Middle frontal gyrus (tissue), 1 donor: Measurements from ENCODE around the gene MTMR12.
"Not testable (repeated sequence)": the region's sequence is repeated elsewhere in the genome, so short reads cannot be mapped to it uniquely, and the experiment has no call there.

Experiments
- DNase-seq: peaks from one replicate; pipeline ENCODE4 v3.0.0-alpha.2; 2015; ENCODE audit warnings: low spot score; ENCODE audit errors: extremely low spot score

Gene MTMR12

DNA sequence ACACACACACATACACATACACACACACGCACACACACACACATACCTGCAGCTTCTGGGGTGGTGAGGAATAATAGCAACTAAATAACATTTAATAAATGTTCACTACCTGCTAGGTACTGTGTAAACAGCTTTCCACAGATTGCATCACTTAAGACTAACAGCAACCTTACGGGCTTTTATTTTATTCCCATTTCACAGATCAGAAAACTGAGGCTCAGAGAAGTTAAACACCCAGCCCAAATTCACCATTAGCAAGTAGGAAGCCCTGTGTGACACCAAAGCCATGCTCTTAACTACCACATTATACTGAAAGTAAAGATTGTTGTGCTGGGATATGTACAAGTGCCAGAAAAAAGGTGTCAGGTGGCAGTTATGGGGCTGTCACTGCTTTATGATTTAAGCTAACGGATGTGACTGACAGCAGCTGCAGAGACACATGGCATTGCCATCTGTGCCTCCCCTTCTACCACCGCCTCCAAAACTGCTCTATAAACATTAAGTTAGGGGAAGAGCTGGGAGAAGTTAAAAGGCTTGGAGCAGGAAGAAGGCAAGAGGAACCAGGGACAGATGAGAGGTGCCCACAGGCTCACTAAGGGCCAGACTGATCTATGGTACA, 13.6 kb downstream of the MTMR12 start:
- DNase-seq = no peak

DNA sequence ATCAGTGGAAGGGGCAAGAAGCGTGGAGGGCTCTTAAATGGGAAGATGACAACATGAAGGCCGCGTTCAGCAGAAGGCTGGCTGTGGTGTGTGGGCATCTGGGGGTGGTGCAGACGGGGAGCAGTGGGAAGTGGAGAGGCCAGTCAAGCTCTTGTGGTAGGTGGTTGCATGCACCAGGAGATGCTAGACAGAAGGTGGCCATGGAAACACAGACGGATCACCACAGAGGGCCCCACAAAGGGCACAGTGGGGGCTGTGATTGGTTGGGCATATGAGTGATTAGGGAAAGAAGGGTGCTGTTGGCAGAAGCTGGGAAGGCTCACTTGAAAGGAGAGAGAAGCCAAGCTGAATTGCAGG, 14.7 kb downstream of the MTMR12 start:
- DNase-seq = no peak

GRCh38 chr5:32297181-32298058, 15.3 kb downstream of the MTMR12 start:
- DNase-seq = no peak

DNA sequence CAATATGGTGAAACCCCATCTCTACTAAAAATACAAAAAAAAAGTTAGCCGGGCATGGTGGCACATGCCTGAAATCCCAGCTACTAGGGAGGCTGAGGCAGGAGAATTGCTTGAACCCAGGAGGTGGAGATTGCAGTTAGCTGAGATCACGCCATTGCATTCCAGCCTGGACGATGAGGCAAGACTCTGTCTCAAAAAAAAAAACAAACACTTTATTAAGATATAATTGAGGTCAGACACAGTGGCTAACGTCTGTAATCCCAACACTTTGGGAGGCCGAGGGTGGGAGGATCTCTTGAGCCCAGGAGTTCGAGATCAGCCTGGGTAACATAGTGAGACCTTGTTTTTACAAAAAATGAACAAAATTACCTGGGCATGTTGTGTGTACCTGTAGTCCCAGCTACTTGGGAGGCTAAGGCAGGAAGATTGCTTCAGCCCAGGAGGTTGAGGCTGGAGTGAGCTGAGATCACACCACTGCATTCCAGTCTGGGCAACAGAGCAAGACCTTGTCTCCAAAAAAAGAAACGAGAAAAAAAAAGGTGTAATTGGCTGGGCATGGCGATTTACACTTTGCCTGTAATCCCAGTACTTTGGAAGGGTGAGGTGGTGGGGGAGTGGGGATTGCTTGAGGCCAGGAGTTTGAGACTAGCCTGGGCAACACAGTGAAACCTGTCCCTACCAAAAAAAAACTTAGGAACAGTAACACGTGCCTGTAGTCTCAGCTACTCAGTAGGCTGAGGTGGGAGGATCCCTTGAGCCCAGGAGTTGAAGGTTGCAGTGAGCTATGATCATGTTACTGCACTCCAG, 16.6 kb downstream of the MTMR12 start:
- DNase-seq = not testable (repeated sequence)

- no peak for DNase-seq
Measured at GRCh38 chr5:32291591-32291990, 21.1 kb downstream of the MTMR12 start.

DNA sequence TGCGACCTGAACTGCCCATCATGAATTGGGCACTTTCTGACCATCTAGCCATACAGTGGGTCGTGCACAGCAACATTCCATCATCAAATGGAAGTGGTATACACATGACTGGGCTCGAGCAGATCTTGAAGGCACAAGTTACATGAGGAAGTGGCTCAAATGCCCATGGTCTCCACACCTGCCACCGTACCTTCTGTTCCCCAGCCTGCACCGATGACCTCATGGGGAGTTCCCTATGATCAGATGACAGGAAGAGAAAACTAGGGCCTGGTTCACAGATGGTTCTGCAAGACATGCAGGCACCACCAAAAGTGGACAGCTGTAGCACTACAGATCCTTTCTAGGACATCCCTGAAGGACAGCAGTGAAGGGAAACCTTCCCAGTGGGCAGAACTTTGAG, 21.8 kb downstream of the MTMR12 start:
- no peak for DNase-seq

- DNase-seq = not testable (repeated sequence)
Measured at GRCh38 chr5:32290501-32290900, 22.2 kb downstream of the MTMR12 start.

- not testable (repeated sequence) for DNase-seq
Measured at GRCh38 chr5:32289986-32290385, 22.8 kb downstream of the MTMR12 start.

GRCh38 chr5:32288135-32288534, 24.6 kb downstream of the MTMR12 start:
- not testable (repeated sequence) for DNase-seq

DNA sequence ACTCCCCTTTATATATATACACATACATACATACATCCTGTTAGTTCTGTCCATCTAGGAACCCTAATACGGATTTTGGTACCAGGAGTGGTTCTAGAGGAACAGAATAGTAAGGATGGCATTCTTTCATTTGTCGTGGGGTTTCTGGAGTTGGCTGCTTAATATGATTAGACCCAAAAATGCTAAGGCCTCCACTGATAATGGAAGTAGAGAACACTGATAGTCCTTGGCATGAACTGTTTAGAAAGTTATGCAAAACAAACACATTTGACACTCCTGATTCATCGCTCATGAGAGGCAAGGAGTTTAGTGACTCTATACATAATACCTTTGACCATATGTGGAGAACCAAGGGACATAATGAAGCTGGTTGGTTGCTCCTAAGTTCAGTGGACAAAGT, 25.2 kb downstream of the MTMR12 start:
- DNase-seq = not testable (repeated sequence)

GRCh38 chr5:32285510-32286138, 27.1 kb downstream of the MTMR12 start:
- DNase-seq = no peak

DNA sequence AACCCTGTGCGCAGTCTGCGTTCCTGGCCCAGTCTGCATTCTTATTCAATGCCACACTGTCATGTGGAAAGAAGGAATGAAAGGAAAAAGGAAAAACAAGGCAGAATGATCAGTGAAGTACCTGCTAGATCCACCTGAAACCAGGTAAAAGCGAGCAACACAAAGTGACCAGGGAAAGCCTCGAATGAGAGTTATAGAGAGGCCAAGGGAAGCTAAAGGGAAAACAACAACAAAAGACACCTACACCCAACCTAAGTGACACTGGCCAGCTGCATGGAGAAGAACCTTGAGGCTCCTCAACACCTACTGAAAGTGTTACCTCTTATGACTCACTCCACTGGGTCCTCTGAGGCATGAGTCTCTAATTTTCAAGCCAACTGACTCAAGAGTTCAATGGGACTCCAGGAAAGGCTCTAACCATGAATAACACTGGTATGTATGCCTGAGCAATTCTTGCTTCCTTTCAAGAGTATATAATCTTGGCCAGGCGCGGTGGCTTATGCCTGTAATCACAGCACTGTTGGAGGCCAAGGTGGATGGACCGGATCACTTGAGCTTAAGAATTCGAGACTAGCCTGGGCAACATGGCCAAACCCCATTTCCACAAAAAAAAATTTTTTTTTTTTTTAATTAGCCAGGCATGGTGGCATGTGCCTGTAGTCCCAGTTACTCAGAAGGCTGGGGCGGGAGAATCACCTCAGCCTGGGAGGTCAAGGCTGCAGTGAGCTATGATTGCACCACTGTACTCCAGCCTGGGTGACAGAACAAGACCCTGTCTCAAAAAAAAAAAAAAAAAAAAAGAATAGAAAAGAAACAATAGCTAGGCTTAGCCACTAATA, 29.0 kb downstream of the MTMR12 start:
- no peak for DNase-seq

DNA sequence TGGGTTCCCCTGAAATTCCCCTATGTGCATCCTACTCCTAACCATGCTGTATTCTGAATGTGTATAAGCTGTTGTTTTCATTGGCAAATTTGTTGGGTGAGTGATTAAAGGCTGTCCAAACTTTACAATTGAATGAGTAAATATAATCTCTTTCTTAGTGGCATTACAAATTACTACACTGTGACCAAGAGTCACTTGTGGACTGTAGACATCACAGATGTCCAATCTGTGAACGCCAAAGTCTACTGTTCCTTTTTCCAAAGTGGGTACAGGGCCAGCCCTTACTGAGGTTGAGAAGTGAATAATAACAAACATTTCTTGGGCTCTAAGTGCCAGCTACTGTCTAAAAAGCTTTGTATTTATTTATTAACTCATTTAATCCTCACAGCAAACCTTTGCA, 29.7 kb downstream of the MTMR12 start:
- no peak for DNase-seq

DNA sequence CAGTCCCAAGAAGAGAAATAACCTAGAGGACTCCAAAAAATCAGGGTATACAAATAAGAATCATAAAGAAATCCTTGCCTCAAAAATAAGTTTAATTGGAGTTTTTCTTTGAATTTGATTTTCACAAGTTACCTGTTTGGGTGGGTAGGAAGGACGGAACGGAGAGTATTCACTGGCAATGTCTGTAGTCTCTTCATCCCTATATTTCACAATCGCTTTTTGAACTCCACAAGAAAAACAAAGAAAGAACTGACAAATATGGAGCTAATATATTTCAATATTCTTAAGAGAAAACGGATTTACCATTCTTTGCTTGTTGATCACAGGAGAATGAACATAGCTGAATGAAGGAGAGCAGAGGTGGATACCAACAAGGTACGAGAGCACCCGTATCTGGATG, 30.1 kb downstream of the MTMR12 start:
- no peak for DNase-seq

GRCh38 chr5:32281378-32282133, 31.2 kb downstream of the MTMR12 start:
- DNase-seq = not testable (repeated sequence)

- DNase-seq = no peak
Measured at GRCh38 chr5:32280656-32281081, 32.1 kb downstream of the MTMR12 start.

GRCh38 chr5:32279786-32280185, 33.0 kb downstream of the MTMR12 start:
- DNase-seq = no peak

DNA sequence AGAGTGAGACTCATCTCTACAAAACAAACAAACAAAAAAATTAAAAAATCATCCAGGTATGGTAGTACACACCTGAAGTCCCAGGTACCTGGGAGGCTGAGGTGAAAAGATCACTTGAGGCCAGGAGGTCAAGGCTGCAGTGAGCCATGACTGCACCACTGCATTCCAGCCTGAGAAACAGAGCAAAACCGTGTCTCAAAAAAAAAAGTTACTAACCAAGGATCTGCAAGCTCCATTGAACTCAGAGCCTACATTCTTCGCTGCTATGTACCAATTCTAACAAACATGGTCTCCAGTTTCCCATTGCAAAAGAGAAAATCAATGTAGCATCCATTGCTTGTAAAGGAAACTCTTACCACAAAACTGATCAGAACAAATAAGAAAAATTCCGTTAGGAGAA, 33.5 kb downstream of the MTMR12 start:
- DNase-seq = no peak

DNA sequence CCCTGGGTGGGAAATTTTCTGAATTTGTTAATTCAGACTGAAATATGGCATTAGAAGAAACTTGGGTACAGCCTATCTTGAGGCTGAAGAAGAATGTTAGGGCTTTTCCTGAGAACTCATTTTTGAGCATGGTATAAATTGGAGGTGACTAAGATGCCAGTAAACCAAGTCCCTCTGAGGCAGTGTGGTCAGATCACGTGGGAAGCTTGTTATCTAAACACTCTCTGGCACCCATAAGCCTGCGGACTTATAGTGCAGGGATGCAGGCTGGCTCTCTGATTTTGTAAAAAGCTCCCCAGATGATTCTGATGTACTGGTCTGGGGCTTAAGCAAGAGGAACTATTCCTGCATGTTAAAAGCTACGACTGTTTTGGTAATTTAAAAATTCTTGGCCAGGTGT, 34.3 kb downstream of the MTMR12 start:
- DNase-seq = no peak

DNA sequence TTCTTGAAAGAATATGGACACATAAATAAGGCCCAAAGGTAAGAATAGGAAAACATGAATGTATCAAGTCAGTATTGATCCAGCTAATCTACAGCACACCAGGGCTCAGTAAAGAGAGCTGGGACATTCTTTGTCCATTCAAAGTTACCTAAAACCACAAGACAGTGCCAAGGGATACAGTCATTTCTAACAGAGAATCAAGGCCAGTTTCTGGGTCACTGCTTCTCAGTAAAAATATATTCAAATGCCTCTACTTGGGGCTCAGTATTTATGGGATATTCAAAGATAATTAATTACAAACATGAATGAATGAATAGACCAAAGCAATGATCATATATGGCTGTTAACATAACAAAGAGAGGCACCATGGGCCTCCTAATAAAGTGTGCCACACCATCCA, 34.9 kb downstream of the MTMR12 start:
- no peak for DNase-seq
